Muscle layer of duodenum (tissue), 2 donors: ENCODE data around the gene MAP1S.
A peak's percentile ranks its signal among the peaks of the same experiment; 100 is the strongest.

ENCODE experiments used
- H3K27ac ChIP-seq: one replicate; pipeline ENCODE4 v1.7.0; 2013; ENCODE audit warnings: mild to moderate bottlenecking, low read length
- H3K27me3 ChIP-seq: one replicate; pipeline ENCODE4 v1.7.0; 2013; ENCODE audit warnings: low read depth, mild to moderate bottlenecking, control low read depth, low read length
- H3K36me3 ChIP-seq, 2 donors: one replicate each; pipeline ENCODE4 v1.7.0; 2013; ENCODE audit warnings: low read length in 2 of 2, control low read depth in 1 of 2, mild to moderate bottlenecking in 1 of 2; ENCODE audit not compliant: insufficient read depth in 2 of 2, control insufficient read depth in 1 of 2
- H3K4me1 ChIP-seq, 2 donors: one replicate each; pipeline ENCODE4 v1.7.0; 2013; ENCODE audit warnings: low read length in 2 of 2, mild to moderate bottlenecking in 2 of 2, control low read depth in 1 of 2, moderate library complexity in 1 of 2; ENCODE audit not compliant: insufficient read depth in 2 of 2, control insufficient read depth in 1 of 2
- H3K4me3 ChIP-seq, 2 donors: one replicate each; pipeline ENCODE4 v1.7.0; 2013; ENCODE audit warnings: low read length in 2 of 2, low read depth in 1 of 2, mild to moderate bottlenecking in 1 of 2
- H3K9me3 ChIP-seq, 2 donors: one replicate each; pipeline ENCODE4 v1.7.0; 2013; ENCODE audit warnings: low read length in 2 of 2, control low read depth in 1 of 2, mild to moderate bottlenecking in 1 of 2; ENCODE audit not compliant: control insufficient read depth in 1 of 2
- donor health status: healthy.

Gene MAP1S

GRCh38 chr19:17743874-17744580, 24.7 kb downstream of the MAP1S start:
- H3K9me3 ChIP-seq, result no peaks in the 10 kb centered on the region
- peaks cover 3 to 23% of the 10 kb centered on the region in 2 donors for H3K4me1 ChIP-seq
- H3K27me3 ChIP-seq, result no peaks in the 10 kb centered on the region
- no peak overlapping the region for H3K27ac ChIP-seq
- H3K36me3 ChIP-seq, result no peaks in the 10 kb centered on the region
- no peak overlapping the region for H3K4me3 ChIP-seq

DNA sequence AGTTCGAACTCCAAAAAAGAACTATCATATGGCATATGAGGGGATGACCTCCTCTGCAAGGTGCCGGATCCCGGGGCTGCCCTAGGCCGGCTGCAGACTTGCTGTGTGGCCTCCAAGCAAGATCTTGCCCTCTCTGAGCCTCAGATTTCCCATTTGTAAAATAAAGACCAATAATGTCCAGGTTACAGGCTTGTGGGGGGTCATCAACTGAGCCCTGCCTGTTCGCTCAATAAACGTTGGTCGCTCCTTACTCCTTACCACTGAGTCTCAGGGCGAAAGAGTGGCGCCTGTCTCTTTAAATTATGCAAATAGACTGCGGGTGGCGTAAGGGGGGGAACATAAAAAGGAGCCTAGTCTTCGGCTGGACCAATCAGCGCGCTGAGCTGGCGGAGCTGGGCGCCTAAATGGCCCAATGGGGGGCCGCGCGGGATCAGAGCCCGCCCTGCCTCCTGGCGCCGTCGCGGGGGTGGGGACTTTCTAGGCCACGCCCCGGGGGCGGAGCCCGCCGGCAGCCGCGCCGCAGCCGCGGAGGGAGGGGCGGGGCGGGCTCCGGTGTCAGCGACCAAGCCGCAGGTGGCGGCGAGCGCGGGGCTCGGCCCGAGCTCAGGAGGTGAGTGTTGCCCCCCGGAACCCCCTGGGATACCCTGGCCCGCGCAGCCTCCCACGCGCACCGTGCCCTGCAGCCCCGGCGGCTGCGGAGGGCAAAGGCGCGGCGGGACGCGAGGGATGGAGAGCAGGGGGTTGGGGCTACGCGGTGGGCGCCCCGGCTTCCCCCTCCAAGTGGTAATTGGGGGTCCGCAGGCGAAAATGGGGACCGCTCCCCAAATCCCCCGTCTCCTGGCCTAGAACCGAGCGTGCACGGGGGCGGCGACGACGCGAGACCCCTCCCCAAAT, 28.2 kb downstream of the MAP1S start:
- no peaks in the 10 kb centered on the region for H3K27me3 ChIP-seq
- H3K4me1 ChIP-seq, result peaks cover 3 to 20% of the 10 kb centered on the region in 2 donors
- H3K4me3 ChIP-seq, result peak overlapping the region; percentile 26 to 69
- no peaks in the 10 kb centered on the region for H3K36me3 ChIP-seq
- H3K9me3 ChIP-seq, result no peaks in the 10 kb centered on the region
- H3K27ac ChIP-seq, result no peak overlapping the region

GRCh38 chr19:17748884-17749638, 29.8 kb downstream of the MAP1S start:
- no peaks in the 10 kb centered on the region for H3K9me3 ChIP-seq
- no peak overlapping the region for H3K27ac ChIP-seq
- H3K36me3 ChIP-seq, result no peaks in the 10 kb centered on the region
- H3K4me1 ChIP-seq, result peaks cover 3 to 20% of the 10 kb centered on the region in 2 donors
- H3K27me3 ChIP-seq, result no peaks in the 10 kb centered on the region
- H3K4me3 ChIP-seq, result no peak overlapping the region

DNA sequence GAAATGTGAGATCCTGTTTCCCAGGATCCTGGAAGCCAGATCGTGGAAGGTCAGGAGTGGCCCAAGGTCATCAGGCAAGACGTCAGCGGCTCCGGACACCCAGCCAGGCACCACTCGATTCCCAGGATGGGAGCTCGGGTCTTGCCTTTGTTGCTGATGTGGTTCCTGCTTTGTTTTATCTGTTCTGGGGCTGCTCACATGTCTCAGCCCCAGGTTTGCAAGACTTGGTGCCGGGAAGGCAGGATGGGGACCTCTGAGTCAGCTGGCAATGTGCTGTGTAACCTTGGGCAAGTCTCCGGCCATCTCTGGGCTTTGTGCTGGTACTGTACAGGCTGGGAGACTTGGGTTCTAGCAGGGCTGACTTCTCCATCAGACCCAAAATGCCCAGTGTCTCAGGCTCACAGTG, 30.6 kb downstream of the MAP1S start:
- H3K4me1 ChIP-seq, result peaks cover 3 to 21% of the 10 kb centered on the region in 2 donors
- no peak overlapping the region for H3K27ac ChIP-seq
- H3K36me3 ChIP-seq, result no peaks in the 10 kb centered on the region
- no peaks in the 10 kb centered on the region for H3K27me3 ChIP-seq
- H3K4me3 ChIP-seq, result no peak overlapping the region
- no peaks in the 10 kb centered on the region for H3K9me3 ChIP-seq

- Histone ChIP-seq H3K27me3 (no peaks in the 10 kb centered on the region), H3K4me3 (no peak within 1 kb of the TSS), H3K27ac (no peak within 1 kb of the TSS), H3K36me3 (no peaks in the 10 kb centered on the region), H3K4me1 (peaks cover 3 to 23% of the 10 kb centered on the region in 2 donors), H3K9me3 (no peaks in the 10 kb centered on the region)
Measured at GRCh38 chr19:17751103-17751911, 32.0 kb downstream of the MAP1S start, which contains the start of gene FCHO1. FCHO1 (plus strand) TSS chr19:17751477; CDS start chr19:17755165, 3,688 bp downstream.

- Histone ChIP-seq H3K4me1 (peaks cover 3 to 19% of the 10 kb centered on the region in 2 donors), H3K36me3 (no peaks in the 10 kb centered on the region), H3K9me3 (no peaks in the 10 kb centered on the region), H3K27me3 (no peaks in the 10 kb centered on the region), H3K27ac (no peak overlapping the region), H3K4me3 (no peak overlapping the region)
Measured at GRCh38 chr19:17751912-17752273, 32.6 kb downstream of the MAP1S start.

DNA sequence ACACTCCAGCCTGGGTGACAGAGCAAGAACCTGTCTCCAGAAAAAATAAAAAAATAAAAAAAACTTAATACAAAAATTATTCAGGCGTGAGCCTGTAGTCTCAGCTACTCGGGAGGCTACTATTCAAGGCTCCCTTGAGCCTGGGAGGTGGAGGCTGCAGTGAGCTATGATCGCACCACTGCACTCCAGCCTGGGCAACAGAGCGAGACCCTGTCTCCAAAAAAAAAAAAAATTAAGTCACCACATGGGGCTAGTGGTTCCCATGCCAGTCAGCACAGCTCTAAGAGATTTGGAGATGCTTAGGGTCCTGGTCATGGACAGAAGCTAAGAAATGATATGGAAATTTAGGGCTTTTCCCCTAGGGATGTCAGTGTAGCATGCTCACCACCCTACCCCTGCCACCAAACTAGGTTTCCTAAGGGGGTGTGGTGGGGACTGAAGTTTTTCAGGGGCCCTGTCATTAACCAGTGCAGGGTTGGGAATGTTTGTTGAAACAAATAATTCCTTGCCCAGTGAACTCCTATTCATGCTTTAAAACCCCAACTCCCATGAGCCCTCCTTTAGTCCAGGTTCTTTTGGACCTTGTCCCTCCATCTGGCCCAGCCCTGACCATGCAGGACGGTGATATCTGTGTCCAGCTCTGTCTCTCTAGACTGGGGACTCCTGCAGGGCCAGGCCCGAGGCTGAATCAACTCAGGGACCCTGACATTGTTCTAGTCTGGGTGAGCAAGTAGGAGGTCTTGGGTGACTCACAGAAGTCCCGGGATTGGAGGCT, 33.8 kb downstream of the MAP1S start:
- H3K27ac ChIP-seq, result no peak overlapping the region
- H3K36me3 ChIP-seq, result no peaks in the 10 kb centered on the region
- H3K27me3 ChIP-seq, result no peaks in the 10 kb centered on the region
- no peaks in the 10 kb centered on the region for H3K9me3 ChIP-seq
- no peak overlapping the region for H3K4me3 ChIP-seq
- peaks cover 0 to 14% of the 10 kb centered on the region in 2 donors for H3K4me1 ChIP-seq

GRCh38 chr19:17753976-17754375, 34.7 kb downstream of the MAP1S start:
- Histone ChIP-seq H3K27ac (no peak overlapping the region), H3K36me3 (no peaks in the 10 kb centered on the region), H3K27me3 (no peaks in the 10 kb centered on the region), H3K4me3 (no peak overlapping the region), H3K4me1 (peaks cover 0 to 8% of the 10 kb centered on the region in 2 donors), H3K9me3 (no peaks in the 10 kb centered on the region)

- H3K9me3 ChIP-seq, result no peaks in the 10 kb centered on the region
- H3K27me3 ChIP-seq, result no peaks in the 10 kb centered on the region
- no peak overlapping the region for H3K27ac ChIP-seq
- no peak overlapping the region for H3K4me3 ChIP-seq
- H3K4me1 ChIP-seq, result peaks cover 0 to 8% of the 10 kb centered on the region in 2 donors
- H3K36me3 ChIP-seq, result no peaks in the 10 kb centered on the region
Measured at GRCh38 chr19:17754634-17755442, 35.6 kb downstream of the MAP1S start.
